Astrocyte (in vitro differentiated cells and primary cell): ENCODE data around the gene CHRNA4. TPM values are rescaled to one million over a fixed set of nuclear protein-coding genes. Genes with fewer than 3 reads are reported as not detected.
"Not testable (repeated sequence)": the region's sequence is repeated elsewhere in the genome, so short reads cannot be mapped to it uniquely, and the experiment has no call there.

Experiments
- DNase-seq: peaks from one replicate; pipeline ENCODE4 v3.0.0-alpha.2; 2010; ENCODE audit warnings: low read depth
- FAIRE-seq: peaks from 2 replicates; lab custom pipeline; 2011; peaks lifted over from hg19 to GRCh38; lab: Jason Lieb, UNC
- H2AFZ ChIP-seq: 2 replicates; pipeline ENCODE4 v1.6.0; 2012; ENCODE audit warnings: low read depth, low read length, inconsistent platforms
- H3K27ac ChIP-seq: 2 replicates; pipeline ENCODE4 v1.5.1; 2011; ENCODE audit warnings: low read depth, low read length, inconsistent platforms
- H3K27me3 ChIP-seq: 2 replicates; pipeline ENCODE4 v1.6.0; 2011; ENCODE audit warnings: low read length, inconsistent platforms; ENCODE audit not compliant: insufficient read depth
- H3K36me3 ChIP-seq: 2 replicates; pipeline ENCODE4 v1.5.1; 2011; ENCODE audit warnings: low read length, inconsistent platforms; ENCODE audit not compliant: insufficient read depth
- H3K4me1 ChIP-seq: 2 replicates; pipeline ENCODE4 v1.5.1; 2011; ENCODE audit warnings: low read length, inconsistent platforms; ENCODE audit not compliant: insufficient read depth
- H3K4me2 ChIP-seq: 2 replicates; pipeline ENCODE4 v1.6.0; 2012; ENCODE audit warnings: low read length, inconsistent platforms
- H3K4me3 ChIP-seq: 2 replicates; pipeline ENCODE4 v1.5.1; 2011; ENCODE audit warnings: low read depth, mild to moderate bottlenecking, low read length, inconsistent platforms; ENCODE audit not compliant: insufficient read depth
- H3K79me2 ChIP-seq: 2 replicates; pipeline ENCODE4 v1.6.0; 2012; ENCODE audit warnings: mild to moderate bottlenecking, low read length, inconsistent platforms; ENCODE audit not compliant: insufficient read depth
- H3K9ac ChIP-seq: 2 replicates; pipeline ENCODE4 v1.6.0; 2012; ENCODE audit warnings: mild to moderate bottlenecking, low read length, inconsistent platforms
- H3K9me3 ChIP-seq: 2 replicates; pipeline ENCODE4 v1.5.1; 2012; ENCODE audit warnings: low read depth, mild to moderate bottlenecking, low read length, inconsistent platforms; ENCODE audit not compliant: insufficient read depth
- H4K20me1 ChIP-seq: 2 replicates; pipeline ENCODE4 v1.6.0; 2012; ENCODE audit warnings: low read length, inconsistent platforms; ENCODE audit not compliant: insufficient read depth
- H3K27ac Mint-ChIP-seq: one replicate; pipeline ENCODE4 v1.8.0; 2021; ENCODE audit warnings: mild to moderate bottlenecking, mixed read lengths; ENCODE audit not compliant: unreplicated experiment
- H3K27me3 Mint-ChIP-seq: one replicate; pipeline ENCODE4 v1.8.0; 2021; ENCODE audit warnings: low read depth, mixed read lengths; ENCODE audit not compliant: unreplicated experiment
- H3K36me3 Mint-ChIP-seq: one replicate; pipeline ENCODE4 v1.8.0; 2021; ENCODE audit warnings: low read depth, mixed read lengths; ENCODE audit not compliant: unreplicated experiment
- H3K4me1 Mint-ChIP-seq: one replicate; pipeline ENCODE4 v1.8.0; 2021; ENCODE audit warnings: low read depth, mixed read lengths; ENCODE audit not compliant: unreplicated experiment
- H3K4me3 Mint-ChIP-seq: one replicate; pipeline ENCODE4 v1.8.0; 2021; ENCODE audit warnings: mild to moderate bottlenecking, moderate library complexity, mixed read lengths; ENCODE audit not compliant: unreplicated experiment
- H3K9me3 Mint-ChIP-seq: one replicate; pipeline ENCODE4 v1.8.0; 2021; ENCODE audit warnings: mild to moderate bottlenecking, mixed read lengths; ENCODE audit not compliant: unreplicated experiment
- EZH2 ChIP-seq: IDR thresholded peaks from 2 replicates; pipeline ENCODE4 v1.6.1; 2012; ENCODE audit warnings: mild to moderate bottlenecking, low read length, inconsistent platforms; ENCODE audit not compliant: insufficient read depth
- total RNA-seq: library from RNA; stranded (reverse); gene quantifications from 2 replicates; pipeline ENCODE4 v1.2.1, GENCODE V29; 2021
- TF ChIP-seq, protein P1 (sequence below): IDR thresholded peaks from 2 replicates; pipeline ENCODE4 v1.5.1; 2011; ENCODE audit warnings: low read depth, mild to moderate bottlenecking, inconsistent platforms, low read length, moderate library complexity; ENCODE audit not compliant: insufficient read depth

Gene CHRNA4
- total RNA-seq, 1 donor from 2014 or later, result 1.8 TPM

DNA sequence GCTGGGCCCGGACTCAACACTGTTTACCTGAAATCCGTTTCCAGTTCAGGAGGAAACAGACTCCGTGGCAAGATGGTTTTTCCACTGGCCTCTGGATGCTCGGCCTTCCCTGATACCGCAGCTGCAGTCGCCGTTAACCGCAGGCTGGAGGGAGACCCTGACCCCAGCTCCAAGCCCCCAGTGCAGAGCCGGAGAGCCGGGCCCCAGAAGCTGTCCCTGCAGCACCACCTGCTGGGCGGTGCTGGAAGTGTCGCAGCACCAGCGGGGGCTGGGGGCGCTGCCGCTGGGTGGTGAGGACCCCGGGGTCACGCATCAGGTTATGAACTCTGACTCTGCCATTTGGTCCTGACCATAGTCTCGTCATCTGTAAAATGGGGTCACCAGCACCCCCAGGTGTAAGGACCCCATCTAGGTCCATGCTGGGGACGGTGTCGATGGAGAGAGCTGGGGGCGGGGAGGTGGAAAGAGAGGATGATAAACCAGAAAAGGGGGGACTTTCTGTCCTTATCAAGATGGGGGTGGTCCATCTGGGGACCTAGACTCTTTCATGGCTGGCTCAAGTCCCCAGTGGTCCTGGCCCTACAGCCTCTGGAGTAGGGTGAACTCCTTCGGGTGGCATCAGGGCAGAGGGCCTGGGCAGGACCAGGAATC, 20.8 kb upstream of the CHRNA4 start:
- Histone ChIP-seq H3K27me3 (peaks cover 13% of the 10 kb centered on the region), H3K9me3 (peaks cover 11% of the 10 kb centered on the region), H3K27ac (no peak overlapping the region), H2AFZ (no peak overlapping the region), H3K4me2 (no peak overlapping the region), H4K20me1 (no peaks in the 10 kb centered on the region), H3K36me3 (no peaks in the 10 kb centered on the region), H3K79me2 (no peaks in the 10 kb centered on the region), H3K9ac (no peak overlapping the region), H3K4me3 (no peak overlapping the region), H3K4me1 (no peaks in the 10 kb centered on the region)
- no peak for FAIRE-seq
- no peak for TF ChIP-seq EZH2
- TF ChIP-seq, protein P1, sequence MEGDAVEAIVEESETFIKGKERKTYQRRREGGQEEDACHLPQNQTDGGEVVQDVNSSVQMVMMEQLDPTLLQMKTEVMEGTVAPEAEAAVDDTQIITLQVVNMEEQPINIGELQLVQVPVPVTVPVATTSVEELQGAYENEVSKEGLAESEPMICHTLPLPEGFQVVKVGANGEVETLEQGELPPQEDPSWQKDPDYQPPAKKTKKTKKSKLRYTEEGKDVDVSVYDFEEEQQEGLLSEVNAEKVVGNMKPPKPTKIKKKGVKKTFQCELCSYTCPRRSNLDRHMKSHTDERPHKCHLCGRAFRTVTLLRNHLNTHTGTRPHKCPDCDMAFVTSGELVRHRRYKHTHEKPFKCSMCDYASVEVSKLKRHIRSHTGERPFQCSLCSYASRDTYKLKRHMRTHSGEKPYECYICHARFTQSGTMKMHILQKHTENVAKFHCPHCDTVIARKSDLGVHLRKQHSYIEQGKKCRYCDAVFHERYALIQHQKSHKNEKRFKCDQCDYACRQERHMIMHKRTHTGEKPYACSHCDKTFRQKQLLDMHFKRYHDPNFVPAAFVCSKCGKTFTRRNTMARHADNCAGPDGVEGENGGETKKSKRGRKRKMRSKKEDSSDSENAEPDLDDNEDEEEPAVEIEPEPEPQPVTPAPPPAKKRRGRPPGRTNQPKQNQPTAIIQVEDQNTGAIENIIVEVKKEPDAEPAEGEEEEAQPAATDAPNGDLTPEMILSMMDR, result peak; percentile 49
- peaks cover 34% of the 10 kb centered on the region for H3K27me3 Mint-ChIP-seq
- peaks cover 2% of the 10 kb centered on the region for H3K36me3 Mint-ChIP-seq
- H3K4me3 Mint-ChIP-seq, result no peak overlapping the region
- no peaks in the 10 kb centered on the region for H3K4me1 Mint-ChIP-seq
- no peak overlapping the region for H3K27ac Mint-ChIP-seq
- DNase-seq, result no peak
- peaks cover 11% of the 10 kb centered on the region for H3K9me3 Mint-ChIP-seq

DNA sequence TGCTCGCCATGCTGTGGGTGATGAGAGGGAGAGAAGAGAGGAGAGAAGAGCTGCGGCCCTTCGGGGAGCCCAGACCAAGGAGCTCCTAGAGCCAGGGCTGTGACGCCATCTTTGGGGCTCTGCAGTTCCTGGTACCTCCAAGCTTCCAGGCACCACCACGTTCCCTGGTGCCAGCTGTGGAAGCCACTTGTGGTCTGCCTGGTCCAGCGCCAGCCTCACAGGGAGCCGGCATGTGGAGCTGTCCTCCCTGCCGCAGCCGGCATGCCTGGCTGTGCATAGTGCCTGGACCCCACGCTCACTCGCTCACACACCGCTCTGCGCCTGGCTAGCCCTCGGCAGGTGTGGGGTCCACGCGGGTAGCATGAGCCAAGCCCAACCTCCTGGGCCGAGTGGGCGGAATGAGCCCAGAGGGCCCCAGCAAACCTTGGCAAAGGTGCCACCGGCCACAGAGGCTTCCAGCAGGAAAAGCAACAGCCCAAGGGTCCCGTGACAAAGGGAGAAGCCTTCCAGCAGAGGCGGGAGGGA, 19.3 kb upstream of the CHRNA4 start:
- H3K4me1 Mint-ChIP-seq, result no peaks in the 10 kb centered on the region
- H3K9ac ChIP-seq, result no peak overlapping the region
- peaks cover 13% of the 10 kb centered on the region for H3K27me3 ChIP-seq

GRCh38 chr20:63379872-63380271, 18.7 kb upstream of the CHRNA4 start:
- not testable (repeated sequence) for H3K27ac ChIP-seq, H3K36me3 Mint-ChIP-seq

More for the DNA sequence above, 19.3 kb upstream of the CHRNA4 start:
- H3K9me3 ChIP-seq, result no peaks in the 10 kb centered on the region
- H3K79me2 ChIP-seq, result no peaks in the 10 kb centered on the region
- peaks cover 1% of the 10 kb centered on the region for H3K36me3 Mint-ChIP-seq
- peaks cover 3% of the 10 kb centered on the region for H3K9me3 Mint-ChIP-seq
- H3K4me3 ChIP-seq, result no peak overlapping the region
- H3K27ac Mint-ChIP-seq, result no peak overlapping the region
- no peaks in the 10 kb centered on the region for H4K20me1 ChIP-seq
- FAIRE-seq (no peak), DNase-seq (no peak)
- peaks cover 34% of the 10 kb centered on the region for H3K27me3 Mint-ChIP-seq
- H3K4me3 Mint-ChIP-seq, result no peak overlapping the region
- no peak overlapping the region for H2AFZ ChIP-seq
- H3K4me1 ChIP-seq, result no peaks in the 10 kb centered on the region
- no peak overlapping the region for H3K27ac ChIP-seq
- no peak overlapping the region for H3K4me2 ChIP-seq
- TF ChIP-seq, protein P1, result no peak
- no peak for TF ChIP-seq EZH2
- no peaks in the 10 kb centered on the region for H3K36me3 ChIP-seq

More at GRCh38 chr20:63379872-63380271, 18.7 kb upstream of the CHRNA4 start:
- H3K36me3 ChIP-seq, H3K9me3 ChIP-seq, H3K9me3 Mint-ChIP-seq, H3K9ac ChIP-seq, H4K20me1 ChIP-seq, H3K4me3 Mint-ChIP-seq, DNase-seq, H3K27ac Mint-ChIP-seq, H3K4me1 ChIP-seq, H3K4me1 Mint-ChIP-seq, H3K4me2 ChIP-seq, H3K4me3 ChIP-seq, H3K79me2 ChIP-seq, FAIRE-seq, H2AFZ ChIP-seq: not testable (repeated sequence)
- H3K27me3 ChIP-seq, result peaks cover 13% of the 10 kb centered on the region
- H3K27me3 Mint-ChIP-seq, result peaks cover 34% of the 10 kb centered on the region
